RWPE1 (cell line): Measurements from ENCODE around the gene TYROBP.
A peak's percentile ranks its signal among the peaks of the same experiment; 100 is the strongest.
"Not testable (repeated sequence)": the region's sequence is repeated elsewhere in the genome, so short reads cannot be mapped to it uniquely, and the experiment has no call there.

Source experiments
- CTCF ChIA-PET: fragments of 350-600 bp; sonication (Branson Sonifier 250); formaldehyde crosslinking; extraction: SDS; loops from one replicate; lab custom pipeline; 2021; lab: Yijun Ruan, JAX
- POLR2A ChIA-PET: fragments of 400-600 bp; formaldehyde crosslinking; extraction: SDS; loops from one replicate; lab custom pipeline; 2020; ENCODE audit warnings: antibody characterized with exemption; ENCODE audit not compliant: low non-redundant PET; lab: Yijun Ruan, JAX
- DNase-seq: peaks from one replicate; pipeline ENCODE4 v3.0.0; 2012; ENCODE audit warnings: low spot score
- H3K27ac ChIP-seq: fragments of 450-650 bp; 2 replicates; pipeline ENCODE4 v1.5.1; 2017
- CTCF ChIP-seq: fragments of 450-650 bp; conservative IDR thresholded peaks from 2 replicates; pipeline ENCODE4 v1.5.1; 2017; ENCODE audit warnings: low read depth, mild to moderate bottlenecking

Gene TYROBP

DNA sequence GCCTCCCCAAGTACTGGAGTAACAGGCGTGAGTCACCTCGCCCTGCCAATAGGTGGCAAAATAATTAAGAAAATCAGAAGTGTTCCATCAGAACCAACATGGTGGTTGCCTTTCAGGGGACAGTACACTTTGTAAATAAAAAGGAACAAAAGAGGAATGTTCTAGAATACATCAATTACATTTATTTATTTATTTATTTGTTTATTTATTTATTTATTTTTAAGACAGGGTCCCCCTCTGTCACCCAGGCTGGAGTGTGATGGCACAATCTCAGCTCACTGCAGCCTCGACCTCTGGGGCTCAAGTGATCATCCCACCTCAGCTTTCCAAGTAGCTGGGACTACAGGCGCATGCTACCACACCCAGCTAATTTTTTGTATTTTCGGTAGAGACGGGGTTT lies 12.9 kb upstream of the TYROBP start:
- H3K27ac ChIP-seq = no peak overlapping the region
- ChIA-PET POLR2A (no interaction called here), CTCF (no interaction called here)
- DNase-seq = no peak
- no peak for TF ChIP-seq CTCF

DNA sequence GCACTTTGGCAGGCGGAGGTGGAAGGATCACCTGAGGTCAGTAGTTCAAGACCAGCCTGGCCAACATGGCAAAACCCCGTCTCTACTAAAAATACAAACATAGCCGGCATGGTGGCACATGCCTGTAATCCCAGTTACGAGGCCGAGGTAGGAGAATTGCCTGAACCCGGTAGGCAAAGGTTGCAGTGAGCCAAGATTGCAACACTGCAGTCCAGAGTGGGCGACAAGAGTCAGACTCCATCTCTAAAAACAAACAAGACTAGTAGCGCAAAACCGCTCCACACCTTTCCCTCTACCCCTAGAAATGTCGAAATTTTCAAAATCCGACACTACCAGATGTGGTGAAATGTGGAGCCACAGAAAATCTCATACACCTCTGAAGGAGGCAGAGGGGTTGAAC lies 11.2 kb upstream of the TYROBP start:
- no peak for DNase-seq
- no peak overlapping the region for H3K27ac ChIP-seq
- POLR2A ChIA-PET = no interaction called here
- CTCF ChIA-PET = interaction anchor here (0.6 kb wide), 1 partner anchor 12 kb away, joined by 4 read pairs; no protein-coding TSS in a partner anchor
- TF ChIP-seq CTCF = no peak

GRCh38 chr19:35915443-35915842 lies 7.3 kb upstream of the TYROBP start:
- ChIA-PET POLR2A (no interaction called here), CTCF (no interaction called here)
- H3K27ac ChIP-seq = no peak overlapping the region
- no peak for DNase-seq
- TF ChIP-seq CTCF = no peak

DNA sequence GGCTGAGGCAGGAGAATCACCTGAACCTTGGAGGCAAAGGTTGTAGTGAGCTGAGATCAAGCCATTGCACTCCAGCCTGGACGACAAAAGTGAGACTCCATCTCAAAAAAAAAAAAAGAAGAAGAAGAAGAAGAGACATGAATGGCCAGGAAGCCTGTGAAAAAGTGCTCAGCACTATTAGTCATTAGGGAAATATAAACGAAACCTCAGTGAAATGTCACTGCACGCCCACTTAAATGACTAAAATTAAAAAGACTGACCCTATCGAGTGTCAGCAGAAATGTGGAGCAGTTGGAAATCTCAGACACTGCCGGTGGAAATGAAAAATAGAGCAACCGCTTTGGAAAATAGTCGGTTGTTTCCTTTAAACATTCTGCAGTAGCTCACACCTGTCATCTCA lies 5.5 kb upstream of the TYROBP start:
- ChIA-PET CTCF (no interaction called here), POLR2A (no interaction called here)
- no peak overlapping the region for H3K27ac ChIP-seq
- no peak for TF ChIP-seq CTCF
- DNase-seq = no peak

DNA sequence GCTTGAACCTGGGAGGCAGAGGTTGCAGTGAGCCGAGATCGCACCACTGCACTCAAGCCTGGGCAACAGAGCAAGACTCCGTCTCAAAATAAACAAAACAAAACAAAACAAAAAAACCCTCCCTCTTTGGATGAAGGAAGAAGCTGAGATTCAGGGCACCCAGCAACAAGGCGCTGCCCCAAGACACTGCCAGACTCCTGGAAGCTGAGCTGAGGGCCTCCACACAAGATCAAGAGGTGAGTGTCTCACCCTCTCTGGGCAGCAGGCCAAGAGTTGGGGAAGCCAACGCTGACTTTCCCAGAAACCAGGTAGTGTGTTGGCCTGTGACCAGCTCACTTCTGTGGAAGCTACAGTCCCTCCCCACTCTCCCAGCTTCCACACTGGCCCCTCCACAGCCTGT lies 3.7 kb upstream of the TYROBP start:
- TF ChIP-seq CTCF = no peak
- peak overlapping the region; percentile 28 for H3K27ac ChIP-seq
- ChIA-PET POLR2A (no interaction called here), CTCF (interaction anchor here (0.5 to 0.6 kb wide), 3 partner anchors 27 to 559 kb away, joined by 3 to 5 read pairs (median 3); no protein-coding TSS in a partner anchor)
- DNase-seq = peak; percentile 50

DNA sequence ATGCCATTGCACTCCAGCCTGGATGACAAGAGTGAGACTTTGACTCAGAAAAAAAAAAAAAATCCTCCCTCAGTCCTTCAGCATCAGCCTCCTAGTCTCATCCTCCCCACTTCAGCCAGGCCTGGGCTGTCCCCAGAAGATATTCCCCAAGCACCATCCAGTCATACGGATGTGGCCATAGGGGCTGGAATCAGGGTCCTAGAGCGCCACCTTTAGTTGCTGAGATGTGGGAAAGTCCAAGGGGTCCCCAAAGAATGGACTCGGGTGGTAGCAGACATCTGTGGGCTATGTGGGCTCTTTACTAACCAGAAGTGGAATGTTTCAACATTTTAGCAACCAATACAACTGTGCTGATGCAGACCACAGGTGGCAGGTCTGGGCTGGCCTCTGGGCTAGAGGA lies 3.1 kb upstream of the TYROBP start:
- peak overlapping the region; percentile 28; the same call in 1 of the 2 replicates for H3K27ac ChIP-seq
- no peak for TF ChIP-seq CTCF
- no peak for DNase-seq
- ChIA-PET CTCF (interaction anchor here (0.5 kb wide), 1 partner anchor 27 kb away, joined by 3 read pairs; no protein-coding TSS in a partner anchor), POLR2A (no interaction called here)

DNA sequence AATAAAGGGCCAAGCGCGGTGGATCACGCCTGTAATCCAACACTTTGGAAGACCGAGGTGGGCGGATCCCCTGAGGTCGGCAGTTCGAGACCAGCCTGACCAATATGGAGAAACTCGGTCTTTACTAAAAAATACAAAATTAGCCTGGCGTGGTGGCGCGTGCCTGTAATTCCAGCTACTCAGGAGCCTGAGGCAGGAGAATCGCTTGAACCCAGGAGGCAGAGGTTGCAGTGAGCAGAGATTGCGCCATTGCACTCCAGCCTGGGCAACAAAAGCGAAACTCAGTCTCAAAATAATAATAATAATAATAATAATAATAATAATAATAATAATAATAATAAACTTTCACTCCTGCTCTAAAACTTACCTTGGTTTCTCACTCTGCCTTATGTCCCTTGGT lies 2.3 kb upstream of the TYROBP start:
- DNase-seq, CTCF ChIA-PET, H3K27ac ChIP-seq, POLR2A ChIA-PET: not testable (repeated sequence)
